ENCODE measurements around the gene TIAM1.

The TIAM1 gene

GRCh38 chr21:31326522-31327242, 17.4 kb downstream of the TIAM1 start:
- DNase-seq = no peak

- no peak for DNase-seq
These were observed 25.1 kb downstream of the TIAM1 start for GRCh38 chr21:31318971-31319370.

DNA sequence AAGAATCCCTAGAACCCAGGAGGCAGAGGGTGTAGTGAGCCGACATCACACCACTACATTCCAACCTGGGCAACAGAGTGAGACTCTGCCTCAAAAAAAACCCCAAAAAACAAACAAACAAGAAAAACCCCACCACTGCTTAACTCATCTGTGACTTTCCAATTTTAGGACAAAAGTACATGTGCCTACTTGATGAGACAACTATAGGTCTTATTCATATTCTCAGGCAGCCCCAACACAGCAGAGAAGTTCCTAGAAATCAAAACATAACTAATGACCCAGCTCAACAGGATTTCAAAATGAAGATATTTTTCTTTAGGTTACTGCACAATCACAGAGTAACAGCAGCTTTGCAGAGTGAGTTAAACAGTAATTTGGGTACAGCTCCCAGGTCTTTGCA, 26.4 kb downstream of the TIAM1 start:
- DNase-seq = no peak

- DNase-seq = no peak
These were observed 27.4 kb downstream of the TIAM1 start for GRCh38 chr21:31316488-31317169.

DNA sequence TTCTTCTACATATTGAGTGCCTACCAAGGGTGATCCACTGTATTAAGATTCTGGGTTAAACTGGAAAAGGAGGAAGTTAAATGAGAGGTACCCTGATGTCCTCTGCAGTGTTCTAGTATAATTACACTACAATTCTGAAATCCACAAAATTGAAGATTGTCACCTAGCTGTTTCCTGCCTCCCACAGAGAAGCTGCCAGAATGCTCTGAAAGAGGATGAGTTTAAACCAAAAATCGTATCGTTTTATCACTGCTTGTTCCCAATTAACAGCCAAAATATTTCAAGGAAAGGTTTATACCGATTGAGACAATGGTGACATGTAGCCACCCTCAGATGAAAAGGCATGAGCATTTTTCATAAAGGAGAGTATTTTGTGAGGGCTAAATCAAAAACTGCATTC, 28.0 kb downstream of the TIAM1 start:
- no peak for DNase-seq

GRCh38 chr21:31310750-31311149, 33.3 kb downstream of the TIAM1 start:
- no peak for DNase-seq

DNA sequence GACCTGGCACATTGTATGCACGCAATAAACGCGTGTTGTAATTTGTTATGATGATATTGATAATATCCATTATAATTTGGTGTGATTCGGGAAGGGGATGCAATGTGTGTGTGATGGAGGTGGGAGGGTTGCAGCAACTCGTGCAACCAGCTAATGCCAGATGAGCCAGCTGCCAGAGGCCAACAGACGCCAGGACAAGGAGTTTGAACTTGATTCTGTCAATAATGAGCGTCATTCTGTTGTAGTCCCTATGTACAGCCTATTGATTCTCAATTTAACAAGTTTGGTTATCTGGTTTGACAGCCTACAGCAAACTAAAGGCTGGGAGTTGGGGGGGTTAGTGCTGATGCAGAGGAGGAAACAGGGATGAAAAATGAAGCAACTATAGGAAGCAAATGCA, 35.5 kb downstream of the TIAM1 start:
- no peak for DNase-seq

DNA sequence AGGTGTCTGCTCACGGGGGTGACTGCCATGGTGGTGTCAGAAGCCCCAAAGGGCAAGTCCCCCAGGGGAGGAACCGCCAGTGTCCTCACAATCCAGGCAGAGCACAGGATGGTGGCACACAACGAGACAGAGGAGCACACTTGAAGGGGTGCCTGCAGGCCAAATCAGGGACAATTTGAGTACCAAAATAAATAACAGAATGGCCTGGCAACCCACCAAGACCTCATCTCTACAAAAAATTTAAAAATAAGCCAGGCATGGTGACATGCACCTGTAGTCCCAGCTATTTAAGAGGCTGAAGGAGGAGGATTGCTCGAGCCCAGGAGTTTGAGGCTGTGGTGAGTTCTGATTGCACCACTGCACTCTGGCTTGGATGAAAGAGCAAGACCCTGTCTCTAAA, 38.2 kb downstream of the TIAM1 start:
- DNase-seq = no peak

- DNase-seq = no peak
These were observed 44.5 kb downstream of the TIAM1 start for GRCh38 chr21:31299291-31300147.

- DNase-seq = no peak
These were observed 45.3 kb downstream of the TIAM1 start for GRCh38 chr21:31298618-31299269.

DNA sequence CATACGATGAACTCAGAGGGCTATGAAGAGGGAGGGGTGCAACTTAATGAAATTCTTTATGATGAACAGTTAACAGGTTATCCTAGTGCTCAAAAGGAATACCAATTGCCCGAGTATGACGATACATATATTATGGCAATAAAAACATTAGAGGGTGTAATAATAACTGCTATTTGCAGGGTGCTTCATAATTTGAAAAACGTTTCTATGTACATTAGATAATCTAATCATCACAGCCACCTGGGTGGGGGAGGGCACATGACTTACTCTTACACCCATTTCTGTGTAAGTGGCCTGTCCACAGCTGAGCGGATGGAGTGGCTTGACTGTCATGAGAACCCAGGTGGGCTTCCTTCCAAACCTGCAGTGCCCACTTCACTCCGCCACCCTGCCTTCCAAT, 46.3 kb downstream of the TIAM1 start:
- no peak for DNase-seq

- no peak for DNase-seq
These were observed 48.4 kb downstream of the TIAM1 start for GRCh38 chr21:31295676-31296075.

GRCh38 chr21:31294691-31295090, 49.4 kb downstream of the TIAM1 start:
- no peak for DNase-seq

- DNase-seq = no peak
These were observed 50.1 kb downstream of the TIAM1 start for GRCh38 chr21:31293986-31294385.

DNA sequence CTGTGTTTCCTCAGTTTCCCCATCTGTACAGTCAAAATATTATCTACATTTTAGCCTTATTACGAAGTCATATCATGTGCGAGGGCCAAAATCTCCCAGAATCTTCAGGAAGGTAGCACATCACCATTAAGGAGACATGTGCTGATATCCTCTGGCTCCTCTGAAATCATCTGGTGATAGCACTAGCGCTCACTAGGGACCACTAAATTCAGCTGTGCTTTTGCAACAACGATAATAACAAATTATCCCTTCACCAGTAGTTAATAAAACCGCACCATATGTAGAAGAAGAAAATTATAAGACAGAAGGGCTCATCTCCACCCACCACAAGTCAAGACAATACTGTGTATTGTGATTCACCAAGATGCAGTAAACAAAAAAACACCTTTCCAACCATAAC, 53.3 kb downstream of the TIAM1 start:
- DNase-seq = no peak

DNA sequence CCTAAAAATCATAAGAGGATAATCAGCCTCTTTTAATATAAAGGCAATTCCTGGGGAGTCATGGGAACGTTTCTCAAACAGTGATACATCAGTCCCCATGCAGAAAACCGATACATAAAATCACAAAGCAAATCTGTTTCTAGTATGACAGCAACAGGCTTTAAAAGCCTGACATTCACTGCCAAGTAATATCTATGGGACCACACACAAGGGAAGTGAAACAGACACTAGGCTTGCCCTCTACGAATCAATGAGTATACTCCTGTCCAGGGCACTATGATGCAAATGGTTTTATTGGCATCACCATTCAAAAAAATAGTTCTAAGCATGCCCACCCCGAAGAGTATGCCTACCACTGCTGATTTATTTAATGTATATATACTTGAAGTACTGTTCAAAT, 54.4 kb downstream of the TIAM1 start:
- no peak for DNase-seq

DNA sequence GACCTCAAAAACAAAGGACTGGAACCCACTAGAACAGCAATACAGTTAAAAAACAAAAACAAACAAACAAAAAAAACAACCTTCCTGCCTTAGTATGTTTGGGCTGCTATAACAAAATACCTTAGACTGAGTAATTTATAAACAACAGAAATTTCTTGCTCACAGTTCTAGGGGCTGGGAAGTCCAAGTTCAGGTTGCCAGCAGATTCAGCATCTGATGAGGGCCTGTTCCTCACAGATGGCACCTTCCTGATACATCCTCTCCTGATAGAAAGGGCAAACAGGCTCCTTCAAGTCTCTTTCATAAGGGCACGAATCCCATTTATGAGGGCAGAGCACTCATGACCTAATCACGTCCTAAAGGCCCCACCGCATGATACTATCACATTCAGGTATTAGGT, 55.9 kb downstream of the TIAM1 start:
- DNase-seq = no peak

DNA sequence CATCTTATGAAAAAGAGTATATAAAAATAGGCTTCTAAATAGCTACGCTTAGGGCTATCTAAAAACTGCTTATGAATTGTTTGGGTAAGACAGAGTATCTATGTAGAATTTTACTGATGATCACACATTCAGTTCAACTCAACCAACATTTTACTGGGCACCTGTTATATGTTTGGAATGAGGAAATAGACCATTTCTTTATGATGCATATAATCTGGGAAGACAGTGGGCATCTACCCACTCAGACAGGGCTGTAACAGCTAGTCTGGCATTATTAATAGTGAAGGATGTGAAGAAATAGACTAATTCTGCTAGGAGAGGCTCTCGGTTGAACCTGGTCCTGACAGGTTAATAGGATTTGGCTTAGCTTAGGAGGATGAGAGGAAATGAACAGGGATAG, 56.9 kb downstream of the TIAM1 start:
- DNase-seq = no peak

GRCh38 chr21:31286621-31287020, 57.4 kb downstream of the TIAM1 start:
- no peak for DNase-seq

DNA sequence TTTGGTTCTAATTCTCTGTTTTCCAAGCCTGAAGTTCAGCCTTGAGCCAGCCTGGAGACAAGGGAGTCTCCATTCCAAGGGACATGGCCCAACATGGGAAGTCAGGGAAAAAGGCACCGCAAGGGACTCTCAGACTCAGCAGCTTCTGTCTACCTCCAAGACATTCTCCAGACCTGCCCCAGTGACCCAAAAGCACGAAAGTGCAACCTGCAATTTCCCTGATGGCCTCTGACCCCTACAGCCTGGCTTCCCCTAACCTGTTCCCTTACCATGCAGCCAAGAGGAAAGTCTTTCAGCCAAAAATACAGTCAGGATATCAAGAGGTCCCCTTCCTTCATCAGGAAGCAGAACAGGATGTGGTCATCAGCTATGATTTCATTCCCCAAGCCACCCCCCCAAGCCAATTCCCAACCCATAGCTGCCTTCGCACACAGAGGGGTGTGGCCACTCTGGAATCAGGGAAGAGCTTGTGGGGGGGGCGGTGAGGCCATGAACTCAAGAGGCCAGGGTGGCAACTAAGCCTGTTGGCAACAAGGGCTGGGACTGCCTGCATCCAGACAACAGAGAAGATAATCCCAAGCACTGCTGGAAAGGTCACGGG, 59.2 kb downstream of the TIAM1 start:
- DNase-seq = no peak

DNA sequence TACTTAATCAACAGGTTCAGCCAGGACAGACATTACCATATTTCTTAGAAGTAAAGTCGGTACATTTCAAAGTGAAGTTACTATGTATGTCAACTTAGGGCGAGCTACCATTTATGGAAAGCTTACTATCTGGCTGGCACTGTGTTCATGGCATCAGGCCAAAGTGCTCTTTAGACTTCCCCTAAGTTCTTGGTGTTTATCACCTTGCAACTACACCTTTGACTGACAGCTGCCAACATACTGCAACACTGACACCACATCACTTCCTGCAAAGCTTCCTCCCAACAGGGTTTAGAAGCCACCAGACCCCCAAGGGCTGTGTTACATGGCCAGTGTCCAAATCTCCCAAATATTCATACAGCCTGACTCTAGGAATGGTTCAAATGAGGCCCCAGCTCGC, 61.0 kb downstream of the TIAM1 start:
- DNase-seq = no peak

GRCh38 chr21:31282095-31282709, 61.9 kb downstream of the TIAM1 start:
- no peak for DNase-seq

Data from GOT3 (cell line).